Caco-2 (cell line): ENCODE measurements around the gene RAB15. TPM values are rescaled to one million over a fixed set of nuclear protein-coding genes. Genes with fewer than 3 reads are reported as not detected.

Experiments used
- BruUV-seq: library from RNA; stranded (reverse); fragments of 400-500 nt; replicated peaks from 2 replicates; lab custom pipeline; 2021; lab: Mats Ljungman, UMichigan
- CTCF ChIA-PET: fragments of 300-600 bp; sonication (Branson Sonifier 250); formaldehyde crosslinking; loops from one replicate; lab custom pipeline; 2022; ENCODE audit warnings: antibody characterized with exemption; lab: Charles Lee
- POLR2A ChIA-PET: fragments of 300-600 bp; sonication (Branson Sonifier 250); formaldehyde crosslinking; loops from one replicate; lab custom pipeline; 2022; ENCODE audit warnings: antibody characterized with exemption; lab: Charles Lee
- DNase-seq, 2 experiments: peaks; one replicate each; pipeline versions ENCODE4 v3.0.0 to v3.0.0-alpha.2; 2020 to 2022
- H3K27me3 ChIP-seq: replicated peaks from 2 replicates; pipeline ENCODE4 v1.6.0; 2011; ENCODE audit warnings: low read length; ENCODE audit not compliant: control insufficient read depth, insufficient read depth
- H3K36me3 ChIP-seq: 2 replicates; pipeline ENCODE4 v1.5.1; 2011; ENCODE audit warnings: low read length; ENCODE audit not compliant: control insufficient read depth, insufficient read depth
- H3K4me1 ChIP-seq: fragments of 250-450 bp; sonication (Bioruptor Pico); 2 replicates; pipeline ENCODE4 v1.5.1; 2020; ENCODE audit warnings: mild to moderate bottlenecking
- H3K4me3 ChIP-seq: 2 replicates; pipeline ENCODE4 v1.5.1; 2011; ENCODE audit warnings: low read depth, mild to moderate bottlenecking, control low read depth, low read length
- H3K9me3 ChIP-seq: fragments of 250-450 bp; sonication (Bioruptor Pico); 2 replicates; pipeline ENCODE4 v1.5.1; 2020; ENCODE audit warnings: mild to moderate bottlenecking, moderate library complexity
- H3K27ac Mint-ChIP-seq: one replicate; pipeline ENCODE4 v1.8.0; 2022; ENCODE audit warnings: mixed read lengths; ENCODE audit not compliant: unreplicated experiment
- H3K27me3 Mint-ChIP-seq: one replicate; pipeline ENCODE4 v1.8.0; 2022; ENCODE audit warnings: mixed read lengths; ENCODE audit not compliant: insufficient read depth, unreplicated experiment
- H3K36me3 Mint-ChIP-seq: one replicate; pipeline ENCODE4 v1.8.0; 2022; ENCODE audit warnings: mild to moderate bottlenecking, mixed read lengths; ENCODE audit not compliant: insufficient read depth, unreplicated experiment
- H3K4me1 Mint-ChIP-seq: one replicate; pipeline ENCODE4 v1.8.0; 2022; ENCODE audit warnings: low read depth, mixed read lengths; ENCODE audit not compliant: unreplicated experiment
- H3K4me3 Mint-ChIP-seq: one replicate; pipeline ENCODE4 v1.8.0; 2022; ENCODE audit warnings: mild to moderate bottlenecking, moderate library complexity, mixed read lengths; ENCODE audit not compliant: unreplicated experiment
- H3K9me3 Mint-ChIP-seq: one replicate; pipeline ENCODE4 v1.8.0; 2022; ENCODE audit warnings: mixed read lengths; ENCODE audit not compliant: unreplicated experiment
- CTCF ChIP-seq, 2 experiments: fragments of 200-600 bp in 1 of 2; IDR thresholded peaks; 1 replicate in 1 of 2; 2 replicates in 1 of 2; pipeline versions ENCODE4 v1.5.1 to v1.8.0; 2011 to 2022; ENCODE audit warnings: antibody characterized with exemption in 1 of 2, control low read depth in 1 of 2, inconsistent platforms in 1 of 2, low read depth in 1 of 2, low read length in 1 of 2, mild to moderate bottlenecking in 1 of 2, moderate library complexity in 1 of 2; ENCODE audit not compliant: insufficient read depth in 1 of 2, severe bottlenecking in 1 of 2, unreplicated experiment in 1 of 2
- intact Hi-C: fragments of 100-400 bp; cut with micrococcal nuclease; formaldehyde crosslinking; loops from one replicate; pipeline ENCODE4 v1.10.0; 2022; ENCODE audit not compliant: unreplicated experiment
- total RNA-seq: library from RNA; stranded (reverse); gene quantifications from 2 replicates; pipeline ENCODE4 v1.2.3, GENCODE V29; 2022

Gene RAB15
- total RNA-seq, 1 experiment from 2014 or later, result 92.5 TPM

GRCh38 chr14:64990296-64990695 lies 18.2 kb upstream of the RAB15 start:
- no peaks in the 10 kb centered on the region for H3K9me3 ChIP-seq
- Mint-ChIP-seq H3K27me3 (no peaks in the 10 kb centered on the region), H3K36me3 (no peaks in the 10 kb centered on the region), H3K4me1 (peaks cover 6% of the 10 kb centered on the region), H3K27ac (no peak overlapping the region), H3K9me3 (no peaks in the 10 kb centered on the region), H3K4me3 (no peak overlapping the region)
- no peaks in the 10 kb centered on the region for H3K27me3 ChIP-seq
- POLR2A ChIA-PET, result no interaction called here
- H3K36me3 ChIP-seq, result no peaks in the 10 kb centered on the region
- no peak for TF ChIP-seq CTCF (IDR thresholded peaks at IDR 0.05; ENCODE audit: insufficient read depth in 1 of 2, low read depth in 1 of 2, low read length in 1 of 2, severe bottlenecking in 1 of 2, unreplicated experiment in 1 of 2)
- no peak overlapping the region for H3K4me3 ChIP-seq
- no peaks in the 10 kb centered on the region for H3K4me1 ChIP-seq
- intact Hi-C loops, result no loop called here
- CTCF ChIA-PET, result no interaction called here
- BruUV-seq, result no TSS peak
- DNase-seq, result no peak

DNA sequence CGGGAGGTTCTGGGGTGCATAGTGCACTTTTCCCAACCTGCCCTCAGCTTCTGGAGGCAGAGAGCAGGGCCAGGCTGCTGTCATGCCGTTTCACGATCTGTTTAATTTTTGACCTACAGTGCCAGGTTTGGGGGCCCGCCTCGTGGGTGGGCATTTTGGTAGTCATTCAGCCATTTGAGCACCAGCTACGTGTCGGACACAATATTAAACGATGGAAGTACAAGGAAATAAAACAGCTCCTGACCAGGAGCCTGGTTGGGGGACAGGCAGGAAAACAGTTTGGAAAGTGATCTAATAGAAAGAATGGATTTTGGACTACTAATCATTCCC lies 15.3 kb upstream of the RAB15 start:
- H3K27me3 ChIP-seq, result no peaks in the 10 kb centered on the region
- no peak for TF ChIP-seq CTCF (IDR thresholded peaks at IDR 0.05; ENCODE audit: insufficient read depth in 1 of 2, low read depth in 1 of 2, low read length in 1 of 2, severe bottlenecking in 1 of 2, unreplicated experiment in 1 of 2)
- H3K4me3 ChIP-seq, result peak overlapping the region; percentile 80
- H3K9me3 ChIP-seq, result no peaks in the 10 kb centered on the region
- no peaks in the 10 kb centered on the region for H3K36me3 Mint-ChIP-seq
- POLR2A ChIA-PET, result interaction anchor here (0.6 to 1.5 kb wide), 2 partner anchors 12 to 116 kb away, joined by 4 to 15 read pairs; partner anchors contain the start of gene MAX
- intact Hi-C loops, result loop anchor here (2.0 to 5.0 kb wide), 3 partner anchors 73 to 175 kb away; partner anchors contain the start of genes CHURC1 and MAX
- CTCF ChIA-PET, result interaction anchor here (0.6 to 2.9 kb wide), 6 partner anchors 13 to 444 kb away, joined by 3 to 45 read pairs (median 7); no protein-coding TSS in a partner anchor
- H3K9me3 Mint-ChIP-seq, result no peaks in the 10 kb centered on the region
- TSS peak; percentile 57 for BruUV-seq
- peak overlapping the region; percentile 99 for H3K27ac Mint-ChIP-seq
- peak overlapping the region; percentile 98 for H3K4me3 Mint-ChIP-seq
- no peaks in the 10 kb centered on the region for H3K27me3 Mint-ChIP-seq
- no peak for DNase-seq
- H3K36me3 ChIP-seq, result no peaks in the 10 kb centered on the region
- no peaks in the 10 kb centered on the region for H3K4me1 ChIP-seq
- H3K4me1 Mint-ChIP-seq, result peaks cover 15% of the 10 kb centered on the region

GRCh38 chr14:64986648-64987437 lies 14.7 kb upstream of the RAB15 start, which contains the start of gene FNTB:
Gene FNTB, plus strand, starts transcription at chr14:64986895. Its CDS starts 59 bp downstream, at chr14:64986954.
- CTCF ChIA-PET, result interaction anchor here (0.6 to 2.9 kb wide), 9 partner anchors 12 to 444 kb away, joined by 3 to 45 read pairs (median 6); no protein-coding TSS in a partner anchor
- Mint-ChIP-seq H3K36me3 (no peaks in the 10 kb centered on the region), H3K4me1 (peaks cover 20% of the 10 kb centered on the region), H3K4me3 (peak within 1 kb of the TSS; percentile 98), H3K27ac (peak within 1 kb of the TSS; percentile 99), H3K27me3 (no peaks in the 10 kb centered on the region), H3K9me3 (no peaks in the 10 kb centered on the region)
- H3K27me3 ChIP-seq, result no peaks in the 10 kb centered on the region
- H3K4me1 ChIP-seq, result no peaks in the 10 kb centered on the region
- intact Hi-C loops, result loop anchor here (1.0 to 5.0 kb wide), 4 partner anchors 33 to 175 kb away; partner anchors contain the start of genes CHURC1 and MAX
- peak within 1 kb of the TSS; percentile 80 for H3K4me3 ChIP-seq
- TF ChIP-seq CTCF (IDR thresholded peaks at IDR 0.05; ENCODE audit: insufficient read depth in 1 of 2, low read depth in 1 of 2, low read length in 1 of 2, severe bottlenecking in 1 of 2, unreplicated experiment in 1 of 2), result peak; percentile 69 to 88
- H3K36me3 ChIP-seq, result no peaks in the 10 kb centered on the region
- DNase-seq, result peak; percentile 95 to 96
- no peaks in the 10 kb centered on the region for H3K9me3 ChIP-seq
- POLR2A ChIA-PET, result interaction anchor here (0.6 to 1.5 kb wide), 4 partner anchors 11 to 116 kb away, joined by 3 to 15 read pairs (median 4); partner anchors contain the start of gene MAX
- BruUV-seq, result TSS peak; percentile 91
